GM12878 (cell line): Measurements from ENCODE around the gene BTBD8. TPM values are rescaled to one million over a fixed set of nuclear protein-coding genes. Genes with fewer than 3 reads are reported as not detected.

Experiments used
- ATAC-seq: fragments of 200-7000 bp; cut with Tn5 transposase; 3 replicates; pipeline ENCODE4 v1.9.1; 2020; ENCODE audit warnings: mild to moderate bottlenecking, moderate library complexity
- BruUV-seq: library from RNA; stranded (reverse); fragments of 400-500 nt; replicated peaks from 2 replicates; lab custom pipeline; 2021; lab: Mats Ljungman, UMichigan
- CTCF ChIA-PET: fragments of 300-600 bp; sonication (Branson Sonifier 250); formaldehyde crosslinking; extraction: SDS; loops from one replicate; lab custom pipeline; 2021; ENCODE audit warnings: inconsistent platforms; lab: Yijun Ruan, JAX
- POLR2A ChIA-PET: fragments of 350-600 bp; formaldehyde crosslinking; extraction: SDS; loops from one replicate; lab custom pipeline; 2021; ENCODE audit warnings: inconsistent platforms; lab: Charles Lee
- RAD21 ChIA-PET: fragments of 300-600 bp; sonication (Branson Sonifier 250); formaldehyde crosslinking; loops from one replicate; lab custom pipeline; 2023; ENCODE audit warnings: antibody characterized with exemption; ENCODE audit not compliant: unreplicated experiment; lab: Charles Lee
- SMC1A ChIA-PET: fragments of 300-600 bp; sonication (Branson Sonifier 250); formaldehyde crosslinking; loops from one replicate; lab custom pipeline; 2023; ENCODE audit not compliant: unreplicated experiment, uncharacterized antibody; lab: Charles Lee
- DNase-seq: peaks from one replicate; pipeline ENCODE4 v3.0.0-alpha.2; 2011; ENCODE audit warnings: low read depth, low spot score
- FAIRE-seq: peaks from 3 replicates; lab custom pipeline; 2011; peaks lifted over from hg19 to GRCh38; lab: Jason Lieb, UNC
- H2AFZ ChIP-seq: 2 replicates; pipeline ENCODE4 v1.6.0; 2011; ENCODE audit warnings: low read depth, low read length, control low read depth; ENCODE audit not compliant: control insufficient read depth
- H3K27ac ChIP-seq: 2 replicates; pipeline ENCODE4 v1.5.1; 2011; ENCODE audit warnings: control low read depth; ENCODE audit not compliant: control insufficient read depth, insufficient read depth
- H3K27me3 ChIP-seq, 2 experiments: replicated peaks in 1 of 2; 2 replicates each; pipeline versions ENCODE4 v1.6.0 to v1.6.1; 2011; ENCODE audit warnings: low read length in 1 of 2; ENCODE audit not compliant: control insufficient read depth in 2 of 2, insufficient read depth in 2 of 2
- H3K36me3 ChIP-seq, 2 experiments: 2 replicates each; pipeline ENCODE4 v1.5.1; 2011; ENCODE audit warnings: low read length in 1 of 2; ENCODE audit not compliant: control insufficient read depth in 2 of 2, insufficient read depth in 2 of 2
- H3K4me1 ChIP-seq: 2 replicates; pipeline ENCODE4 v1.6.1; 2011; ENCODE audit warnings: mild to moderate bottlenecking, low read length, moderate library complexity, mixed read lengths; ENCODE audit not compliant: control insufficient read depth, insufficient read depth
- H3K4me2 ChIP-seq: 2 replicates; pipeline ENCODE4 v1.6.0; 2011; ENCODE audit warnings: control low read depth; ENCODE audit not compliant: control insufficient read depth, insufficient read depth
- H3K4me3 ChIP-seq: fragments of 200-600 bp; sonication (generic); 2 replicates; pipeline ENCODE4 v1.5.1; 2016
- H3K79me2 ChIP-seq: 2 replicates; pipeline ENCODE4 v1.6.0; 2011; ENCODE audit warnings: low read length; ENCODE audit not compliant: control insufficient read depth, insufficient read depth
- H3K9ac ChIP-seq: 2 replicates; pipeline ENCODE4 v1.8.0; 2011; ENCODE audit warnings: low read length, control low read depth, mixed read lengths; ENCODE audit not compliant: control insufficient read depth, insufficient read depth
- H3K9me3 ChIP-seq: replicated peaks from 3 replicates; pipeline ENCODE4 v1.5.1; 2011; ENCODE audit warnings: mild to moderate bottlenecking, low read length; ENCODE audit not compliant: control insufficient read depth, insufficient read depth
- H4K20me1 ChIP-seq: 2 replicates; pipeline ENCODE4 v1.6.0; 2011; ENCODE audit not compliant: control insufficient read depth, insufficient read depth
- CBX3 ChIP-seq: fragments of 200-600 bp; sonication (generic); IDR thresholded peaks from 2 replicates; pipeline ENCODE4 v1.6.1; 2016; ENCODE audit warnings: low read depth, borderline replicate concordance
- CREM ChIP-seq: IDR thresholded peaks from 2 replicates; pipeline ENCODE4 v1.6.1; 2014; ENCODE audit warnings: antibody characterized with exemption, low read depth
- IKZF1 ChIP-seq: fragments of 450-650 bp; conservative IDR thresholded peaks from 2 replicates; pipeline ENCODE4 v1.6.1; 2017; ENCODE audit warnings: antibody characterized with exemption, mild to moderate bottlenecking
- JUND ChIP-seq: IDR thresholded peaks from 2 replicates; pipeline ENCODE4 v1.6.1; 2012; ENCODE audit warnings: low read depth, mild to moderate bottlenecking, low read length, improper control_type of control experiment, moderate library complexity
- MEF2B ChIP-seq: fragments of 450-650 bp; IDR thresholded peaks from 2 replicates; pipeline ENCODE4 v1.6.1; 2018; ENCODE audit warnings: mild to moderate bottlenecking, moderate library complexity; ENCODE audit not compliant: partially characterized antibody, poor library complexity, severe bottlenecking
- PAX8 ChIP-seq: fragments of 450-650 bp; IDR thresholded peaks from 2 replicates; pipeline ENCODE4 v1.6.1; 2017; ENCODE audit warnings: mild to moderate bottlenecking, moderate library complexity
- PML ChIP-seq: IDR thresholded peaks from 2 replicates; pipeline ENCODE4 v1.6.1; 2012; ENCODE audit warnings: low read length, inconsistent platforms
- RB1 ChIP-seq: fragments of 450-650 bp; formaldehyde crosslinking; IDR thresholded peaks from 2 replicates; pipeline ENCODE4 v1.6.1; 2017; ENCODE audit warnings: mild to moderate bottlenecking, borderline replicate concordance
- TAF1 ChIP-seq: IDR thresholded peaks from 2 replicates; pipeline ENCODE4 v1.6.1; 2011; ENCODE audit warnings: mild to moderate bottlenecking, low read depth, low read length, borderline replicate concordance
- TBL1XR1 ChIP-seq: IDR thresholded peaks from 2 replicates; pipeline ENCODE4 v1.6.1; 2012; ENCODE audit warnings: low read depth, low read length, improper control_type of control experiment
- ZNF207 ChIP-seq: fragments of 450-650 bp; IDR thresholded peaks from 2 replicates; pipeline ENCODE4 v1.6.1; 2014; ENCODE audit warnings: antibody characterized with exemption, mild to moderate bottlenecking, borderline replicate concordance
- WGBS: methylation state at CpG from one replicate; pipeline ENCODE4 v1.1.6; 2016; ENCODE audit warnings: low lambda C conversion rate; ENCODE audit not compliant: insufficient replicate concordance, insufficient coverage; ENCODE audit errors: missing lambda C conversion rate; 5-methylcytosine and 5-hydroxymethylcytosine counted together
- in situ Hi-C: fragments of 300-500 bp; cut with MboI; formaldehyde crosslinking; loops from 9 replicates; pipeline ENCODE4 v1.14.3; 2018; ENCODE audit warnings: mixed read lengths
- intact Hi-C: fragments of 100-400 bp; cut with micrococcal nuclease; formaldehyde crosslinking; loops from one replicate; pipeline ENCODE4 v1.14.2; 2022; ENCODE audit not compliant: unreplicated experiment
- polyA plus RNA-seq, 11 experiments: library from polyadenylated mRNA; depleted of rRNA in 4 of 11; unstranded in 6 of 11; stranded (reverse) in 5 of 11; fragments of >200 nt; fragmentation: Nextera tagmentation in 4 of 11; fragmentation: Illumina TruSeq in 1 of 11; extraction: Ambion mirVana in 4 of 11; extraction: Trizol in 1 of 11; gene quantifications; 1 replicate in 1 of 11; 2 replicates in 10 of 11; pipeline versions ENCODE4 v1.2.1 to v1.2.3, GENCODE V29; 2011 to 2016; ENCODE audit warnings: inconsistent platforms in 2 of 11, missing spikeins in 2 of 11, low read depth in 1 of 11
- total RNA-seq, 4 experiments: library from RNA; depleted of rRNA in 3 of 4; stranded (reverse); fragments of >200 nt in 3 of 4; fragmentation: Illumina TruSeq in 1 of 4; extraction: Trizol in 1 of 4; gene quantifications; 2 replicates each; pipeline versions ENCODE4 v1.2.1 to v1.2.3, GENCODE V29; 2013 to 2021
- TF ChIP-seq, protein P1 (sequence below): IDR thresholded peaks from 2 replicates; pipeline ENCODE4 v1.6.1; 2011; ENCODE audit warnings: low read depth, mild to moderate bottlenecking, low read length, moderate library complexity, borderline replicate concordance; ENCODE audit errors: extremely low read depth
- TF ChIP-seq, protein P2 (sequence below): IDR thresholded peaks from 2 replicates; pipeline ENCODE4 v1.6.1; 2011; ENCODE audit warnings: mild to moderate bottlenecking, low read depth, low read length, moderate library complexity; ENCODE audit not compliant: insufficient replicate concordance
- TF ChIP-seq, protein P3 (sequence below): fragments of 450-650 bp; IDR thresholded peaks from 2 replicates; pipeline ENCODE4 v1.6.1; 2017; ENCODE audit warnings: antibody characterized with exemption, mild to moderate bottlenecking, moderate library complexity
- TF ChIP-seq, protein P4 (sequence below): fragments of 450-650 bp; IDR thresholded peaks from 2 replicates; pipeline ENCODE4 v1.6.1; 2018; ENCODE audit warnings: borderline replicate concordance, mild to moderate bottlenecking; ENCODE audit not compliant: partially characterized antibody

The BTBD8 gene
- total and polyA plus RNA-seq, 10 of the 15 experiments (the other 5 are each of a cell fraction or from before 2014, with no cell fraction given) = 0.07 to 0.32 (median 0.19) TPM; not detected in 1

DNA sequence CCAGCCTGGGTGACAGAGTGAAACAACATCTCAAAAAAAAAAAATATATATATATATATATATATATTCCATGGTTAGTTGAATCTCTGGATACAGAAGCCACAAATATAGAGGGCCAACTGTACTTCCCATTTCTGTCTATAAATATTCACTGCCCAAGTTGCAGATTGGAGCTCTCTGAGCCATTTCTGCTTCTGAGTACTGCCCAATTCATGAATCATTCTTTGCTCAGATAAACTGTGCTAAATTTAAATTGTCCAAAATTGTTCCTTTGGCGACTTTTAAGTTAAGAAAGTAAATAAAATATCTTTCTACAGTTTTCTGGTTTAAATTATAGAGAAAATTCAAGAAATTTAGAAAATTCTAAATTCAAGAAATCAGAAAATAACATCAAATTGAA lies 114.4 kb downstream of the BTBD8 start (continued):
- TF ChIP-seq, protein P1, sequence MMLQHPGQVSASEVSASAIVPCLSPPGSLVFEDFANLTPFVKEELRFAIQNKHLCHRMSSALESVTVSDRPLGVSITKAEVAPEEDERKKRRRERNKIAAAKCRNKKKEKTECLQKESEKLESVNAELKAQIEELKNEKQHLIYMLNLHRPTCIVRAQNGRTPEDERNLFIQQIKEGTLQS = no peak
- TF ChIP-seq TBL1XR1 (no peak), ZNF207 (no peak), TAF1 (no peak), JUND (no peak)

DNA sequence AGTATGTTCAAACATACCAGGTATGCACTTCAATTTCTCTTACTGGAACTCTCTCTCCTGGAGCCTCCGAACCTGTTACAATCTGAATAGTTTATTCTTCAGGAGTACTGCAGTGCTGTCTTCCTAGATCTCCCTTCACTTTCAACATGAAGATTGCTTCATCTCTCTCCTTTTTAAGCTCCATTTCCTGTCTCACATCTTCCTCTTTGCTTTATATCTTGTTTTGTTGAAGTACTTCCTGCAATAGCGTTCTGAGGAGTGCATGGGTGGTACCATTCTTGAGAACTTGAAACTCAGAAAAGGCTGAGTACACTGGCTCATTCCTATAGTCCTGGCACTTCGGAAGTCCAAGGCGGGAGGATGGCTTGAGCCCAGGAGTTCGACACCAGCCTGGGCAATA lies 121.8 kb downstream of the BTBD8 start:
- no peak for FAIRE-seq
- H3K27me3 ChIP-seq = no peaks in the 10 kb centered on the region; a peak in 1 of 4 replicates
- no peak overlapping the region for H3K27ac ChIP-seq
- no peaks in the 10 kb centered on the region for H3K4me1 ChIP-seq
- DNase-seq = no peak
- no peaks in the 10 kb centered on the region for H3K9me3 ChIP-seq
- RAD21 ChIA-PET = no interaction called here
- POLR2A ChIA-PET = no interaction called here
- H3K36me3 ChIP-seq = no peaks in the 10 kb centered on the region
- TF ChIP-seq RB1 (no peak), PML (no peak), IKZF1 (no peak), PAX8 (no peak), CBX3 (no peak), CREM (no peak), MEF2B (no peak)
- TF ChIP-seq, protein P2, sequence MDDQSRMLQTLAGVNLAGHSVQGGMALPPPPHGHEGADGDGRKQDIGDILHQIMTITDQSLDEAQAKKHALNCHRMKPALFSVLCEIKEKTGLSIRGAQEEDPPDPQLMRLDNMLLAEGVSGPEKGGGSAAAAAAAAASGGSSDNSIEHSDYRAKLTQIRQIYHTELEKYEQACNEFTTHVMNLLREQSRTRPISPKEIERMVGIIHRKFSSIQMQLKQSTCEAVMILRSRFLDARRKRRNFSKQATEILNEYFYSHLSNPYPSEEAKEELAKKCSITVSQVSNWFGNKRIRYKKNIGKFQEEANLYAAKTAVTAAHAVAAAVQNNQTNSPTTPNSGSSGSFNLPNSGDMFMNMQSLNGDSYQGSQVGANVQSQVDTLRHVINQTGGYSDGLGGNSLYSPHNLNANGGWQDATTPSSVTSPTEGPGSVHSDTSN = no peak
- TF ChIP-seq, protein P3, sequence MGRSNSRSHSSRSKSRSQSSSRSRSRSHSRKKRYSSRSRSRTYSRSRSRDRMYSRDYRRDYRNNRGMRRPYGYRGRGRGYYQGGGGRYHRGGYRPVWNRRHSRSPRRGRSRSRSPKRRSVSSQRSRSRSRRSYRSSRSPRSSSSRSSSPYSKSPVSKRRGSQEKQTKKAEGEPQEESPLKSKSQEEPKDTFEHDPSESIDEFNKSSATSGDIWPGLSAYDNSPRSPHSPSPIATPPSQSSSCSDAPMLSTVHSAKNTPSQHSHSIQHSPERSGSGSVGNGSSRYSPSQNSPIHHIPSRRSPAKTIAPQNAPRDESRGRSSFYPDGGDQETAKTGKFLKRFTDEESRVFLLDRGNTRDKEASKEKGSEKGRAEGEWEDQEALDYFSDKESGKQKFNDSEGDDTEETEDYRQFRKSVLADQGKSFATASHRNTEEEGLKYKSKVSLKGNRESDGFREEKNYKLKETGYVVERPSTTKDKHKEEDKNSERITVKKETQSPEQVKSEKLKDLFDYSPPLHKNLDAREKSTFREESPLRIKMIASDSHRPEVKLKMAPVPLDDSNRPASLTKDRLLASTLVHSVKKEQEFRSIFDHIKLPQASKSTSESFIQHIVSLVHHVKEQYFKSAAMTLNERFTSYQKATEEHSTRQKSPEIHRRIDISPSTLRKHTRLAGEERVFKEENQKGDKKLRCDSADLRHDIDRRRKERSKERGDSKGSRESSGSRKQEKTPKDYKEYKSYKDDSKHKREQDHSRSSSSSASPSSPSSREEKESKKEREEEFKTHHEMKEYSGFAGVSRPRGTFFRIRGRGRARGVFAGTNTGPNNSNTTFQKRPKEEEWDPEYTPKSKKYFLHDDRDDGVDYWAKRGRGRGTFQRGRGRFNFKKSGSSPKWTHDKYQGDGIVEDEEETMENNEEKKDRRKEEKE = no peak
- TF ChIP-seq, protein P4, sequence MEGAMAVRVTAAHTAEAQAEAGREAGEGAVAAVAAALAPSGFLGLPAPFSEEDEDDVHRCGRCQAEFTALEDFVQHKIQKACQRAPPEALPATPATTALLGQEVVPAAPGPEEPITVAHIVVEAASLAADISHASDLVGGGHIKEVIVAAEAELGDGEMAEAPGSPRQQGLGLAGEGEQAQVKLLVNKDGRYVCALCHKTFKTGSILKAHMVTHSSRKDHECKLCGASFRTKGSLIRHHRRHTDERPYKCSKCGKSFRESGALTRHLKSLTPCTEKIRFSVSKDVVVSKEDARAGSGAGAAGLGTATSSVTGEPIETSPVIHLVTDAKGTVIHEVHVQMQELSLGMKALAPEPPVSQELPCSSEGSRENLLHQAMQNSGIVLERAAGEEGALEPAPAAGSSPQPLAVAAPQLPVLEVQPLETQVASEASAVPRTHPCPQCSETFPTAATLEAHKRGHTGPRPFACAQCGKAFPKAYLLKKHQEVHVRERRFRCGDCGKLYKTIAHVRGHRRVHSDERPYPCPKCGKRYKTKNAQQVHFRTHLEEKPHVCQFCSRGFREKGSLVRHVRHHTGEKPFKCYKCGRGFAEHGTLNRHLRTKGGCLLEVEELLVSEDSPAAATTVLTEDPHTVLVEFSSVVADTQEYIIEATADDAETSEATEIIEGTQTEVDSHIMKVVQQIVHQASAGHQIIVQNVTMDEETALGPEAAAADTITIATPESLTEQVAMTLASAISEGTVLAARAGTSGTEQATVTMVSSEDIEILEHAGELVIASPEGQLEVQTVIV = no peak
- no peaks in the 10 kb centered on the region for H4K20me1 ChIP-seq
- intact Hi-C loops (no loop called here), in situ Hi-C loops (no loop called here)
- SMC1A ChIA-PET = no interaction called here
- CTCF ChIA-PET = interaction anchor here (1.3 kb wide), 1 partner anchor 13 kb away, joined by 4 read pairs; no protein-coding TSS in a partner anchor
- H2AFZ ChIP-seq = no peak overlapping the region; the same call in 1 of the 2 replicates
- no peak overlapping the region for H3K4me3 ChIP-seq
- H3K4me2 ChIP-seq = no peak overlapping the region
- WGBS = 52% methylated on average over 5 of the region's 5 CpGs
- H3K9ac ChIP-seq = no peak overlapping the region
- no peaks in the 10 kb centered on the region for H3K79me2 ChIP-seq
- no TSS peak for BruUV-seq
- ATAC-seq = no peak
